Measurements from ENCODE around the gene NIPA2. TPM values are rescaled to one million over a fixed set of nuclear protein-coding genes. Genes with fewer than 3 reads are reported as not detected.
A peak's percentile ranks its signal among the peaks of the same experiment; 100 is the strongest.

NIPA2 gene
- total RNA-seq (2014; rRNA removed; shearing (Covaris generic)) (112 and 126 TPM in 2 replicates), total RNA-seq (2022) (78.1 and 96.1 TPM in 2 replicates), Bru-seq, nascent RNA (percentile 94 among the genes with signal in this experiment), BruChase-seq, experiment 1, labeled RNA remaining after a 6-hour chase (percentile 93 among the genes with signal in this experiment), BruChase-seq, experiment 2, labeled RNA remaining after a 2-hour chase (percentile 95 among the genes with signal in this experiment)
- long read RNA-seq, transcript NIPA2-204 (7 exons, 3,130 nt), result minor isoform, 18 of 243 reads
- long read RNA-seq, transcript NIPA2-203 (6 exons, 2,280 nt), result major isoform, 54 of 243 reads
- long read RNA-seq, transcript NIPA2-201 (8 exons, 3,233 nt), result minor isoform, 38 of 243 reads
- long read RNA-seq, partial matches to known transcripts, result 14 of 243 reads
- long read RNA-seq, other reads (novel, unspliced or antisense), result 118 of 243 reads

GRCh38 chr15:22838292-22839042 lies at the start of gene NIPA2:
TSS of gene NIPA2 (plus strand) at chr15:22838666. CDS start at chr15:22851732, 13,066 bp downstream.
- peaks cover 49% of the 10 kb centered on the region for H3K79me2 ChIP-seq (ENCODE audit: insufficient read depth, low read depth, low read length)
- BruUV-seq (replicated peaks), result no TSS peak
- H4K20me1 ChIP-seq (ENCODE audit: insufficient read depth, low read length), result peaks cover 22% of the 10 kb centered on the region
- peak; percentile 98 for DNase-seq (ENCODE audit: low spot score)
- ChIA-PET CTCF (ENCODE audit: unreplicated experiment) (no interaction called here), POLR2A (interaction anchor here (0.9 to 2.5 kb wide), 4 partner anchors 9 to 51 kb away, joined by 4 to 25 read pairs (median 5); no protein-coding TSS in a partner anchor)
- peak within 1 kb of the TSS; percentile 73 for H2AFZ ChIP-seq (ENCODE audit: low read length)
- H3K27ac ChIP-seq (ENCODE audit: low read depth, low read length, poor library complexity, severe bottlenecking), result peak within 1 kb of the TSS; percentile 99
- no peaks in the 10 kb centered on the region for H3K9me2 ChIP-seq (ENCODE audit: insufficient read depth, low read length)
- peak within 1 kb of the TSS; percentile 94 for H3K4me2 ChIP-seq (ENCODE audit: low read length)
- TF ChIP-seq CTCF (conservative IDR thresholded peaks at IDR 0.05; ENCODE audit: low read length), result no peak
- no peak for TF ChIP-seq EZH2phosphoT487 (IDR thresholded peaks at IDR 0.05; ENCODE audit: borderline replicate concordance, low read depth, low read length)
- H3K4me1 ChIP-seq (ENCODE audit: insufficient read depth, low read length, poor library complexity, severe bottlenecking), result peaks cover 22% of the 10 kb centered on the region
- H3K9me3 ChIP-seq (ENCODE audit: low read length), result no peaks in the 10 kb centered on the region
- peaks cover 30% of the 10 kb centered on the region for H3K36me3 ChIP-seq (ENCODE audit: insufficient read depth, low read length)
- H3K4me3 ChIP-seq (ENCODE audit: low read depth, low read length, poor library complexity, severe bottlenecking), result peak within 1 kb of the TSS; percentile 93
- intact Hi-C loops (cut with micrococcal nuclease; ENCODE audit: unreplicated experiment), result loop anchor here (2.0 kb wide), 1 partner anchor 52 kb away; the partner anchor contains the start of gene NIPA1

DNA sequence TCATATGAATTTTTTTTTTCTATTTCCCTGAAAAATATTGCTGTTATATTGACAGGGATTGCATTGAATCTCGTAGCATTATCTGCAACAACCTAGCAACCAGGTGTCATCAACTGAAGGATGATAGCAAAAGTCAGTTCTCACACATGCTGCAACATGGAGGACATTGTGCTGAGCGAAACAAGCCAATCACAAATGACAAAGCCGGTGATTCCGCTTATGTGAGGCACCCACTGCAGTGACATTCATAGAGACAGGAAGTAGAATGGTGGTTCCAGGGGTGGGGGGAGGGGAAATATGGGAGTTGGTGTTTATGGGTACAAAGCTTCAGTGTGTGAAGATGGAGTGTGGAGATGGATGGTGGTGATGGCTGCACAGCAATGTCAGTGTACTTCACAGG lies 44.4 kb upstream of the NIPA2 start:
- intact Hi-C loops (cut with micrococcal nuclease; ENCODE audit: unreplicated experiment), result loop anchor here (10.0 kb wide), 1 partner anchor 539 kb away; no protein-coding TSS in a partner anchor
- BruUV-seq (replicated peaks), result no TSS peak
- no peak overlapping the region for H3K4me3 ChIP-seq (ENCODE audit: low read depth, low read length, poor library complexity, severe bottlenecking)
- peaks cover 60% of the 10 kb centered on the region for H3K36me3 ChIP-seq (ENCODE audit: insufficient read depth, low read length)
- no peak overlapping the region for H2AFZ ChIP-seq (ENCODE audit: low read length)
- no peaks in the 10 kb centered on the region for H4K20me1 ChIP-seq (ENCODE audit: insufficient read depth, low read length)
- peak; percentile 41 for DNase-seq (ENCODE audit: low spot score)
- TF ChIP-seq CTCF (conservative IDR thresholded peaks at IDR 0.05; ENCODE audit: low read length) (no peak), EZH2phosphoT487 (IDR thresholded peaks at IDR 0.05; ENCODE audit: borderline replicate concordance, low read depth, low read length) (no peak)
- H3K79me2 ChIP-seq (ENCODE audit: insufficient read depth, low read depth, low read length), result peaks cover 93% of the 10 kb centered on the region
- H3K9me2 ChIP-seq (ENCODE audit: insufficient read depth, low read length), result no peaks in the 10 kb centered on the region
- CTCF ChIA-PET (ENCODE audit: unreplicated experiment), result no interaction called here
- peaks cover 83% of the 10 kb centered on the region for H3K4me1 ChIP-seq (ENCODE audit: insufficient read depth, low read length, poor library complexity, severe bottlenecking)
- POLR2A ChIA-PET, result interaction anchor here (4.7 kb wide), 1 partner anchor 46 kb away, joined by 25 read pairs; no protein-coding TSS in a partner anchor
- peak overlapping the region; percentile 78 for H3K4me2 ChIP-seq (ENCODE audit: low read length)
- H3K9me3 ChIP-seq (ENCODE audit: low read length), result peaks cover 7% of the 10 kb centered on the region
- peak overlapping the region; percentile 97 for H3K27ac ChIP-seq (ENCODE audit: low read depth, low read length, poor library complexity, severe bottlenecking)

Data from OCI-LY7 (cell line).